Measurements from ENCODE around the gene WDR73.

DNA sequence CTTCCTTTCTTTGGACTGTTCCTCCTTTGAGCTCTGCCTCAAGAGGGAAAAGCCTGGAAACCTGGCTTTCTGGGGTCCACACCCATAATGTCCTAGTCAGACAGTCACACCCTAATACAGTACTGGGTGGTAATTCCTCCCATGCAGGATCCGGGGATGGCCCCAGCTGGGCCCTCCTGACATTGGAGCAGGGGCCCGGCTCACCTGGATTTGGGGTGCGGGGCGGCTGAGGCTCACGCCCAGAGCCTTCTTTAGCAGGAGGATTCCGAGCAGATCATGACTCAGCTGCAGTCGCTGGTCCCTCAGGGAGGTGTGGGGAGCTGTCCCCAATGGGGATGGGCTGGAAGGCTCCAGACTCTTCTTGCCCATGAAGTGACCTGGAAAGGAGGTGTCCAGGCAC, 2.9 kb upstream of the WDR73 start:
- TF ChIP-seq, protein P1, sequence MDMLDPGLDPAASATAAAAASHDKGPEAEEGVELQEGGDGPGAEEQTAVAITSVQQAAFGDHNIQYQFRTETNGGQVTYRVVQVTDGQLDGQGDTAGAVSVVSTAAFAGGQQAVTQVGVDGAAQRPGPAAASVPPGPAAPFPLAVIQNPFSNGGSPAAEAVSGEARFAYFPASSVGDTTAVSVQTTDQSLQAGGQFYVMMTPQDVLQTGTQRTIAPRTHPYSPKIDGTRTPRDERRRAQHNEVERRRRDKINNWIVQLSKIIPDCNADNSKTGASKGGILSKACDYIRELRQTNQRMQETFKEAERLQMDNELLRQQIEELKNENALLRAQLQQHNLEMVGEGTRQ (IDR thresholded peaks at IDR 0.05; ENCODE audit: borderline replicate concordance, low read depth, low read length): no peak
- no peak for TF ChIP-seq RAD21 (IDR thresholded peaks at IDR 0.05; ENCODE audit: low read length)
- TF ChIP-seq, protein P2, sequence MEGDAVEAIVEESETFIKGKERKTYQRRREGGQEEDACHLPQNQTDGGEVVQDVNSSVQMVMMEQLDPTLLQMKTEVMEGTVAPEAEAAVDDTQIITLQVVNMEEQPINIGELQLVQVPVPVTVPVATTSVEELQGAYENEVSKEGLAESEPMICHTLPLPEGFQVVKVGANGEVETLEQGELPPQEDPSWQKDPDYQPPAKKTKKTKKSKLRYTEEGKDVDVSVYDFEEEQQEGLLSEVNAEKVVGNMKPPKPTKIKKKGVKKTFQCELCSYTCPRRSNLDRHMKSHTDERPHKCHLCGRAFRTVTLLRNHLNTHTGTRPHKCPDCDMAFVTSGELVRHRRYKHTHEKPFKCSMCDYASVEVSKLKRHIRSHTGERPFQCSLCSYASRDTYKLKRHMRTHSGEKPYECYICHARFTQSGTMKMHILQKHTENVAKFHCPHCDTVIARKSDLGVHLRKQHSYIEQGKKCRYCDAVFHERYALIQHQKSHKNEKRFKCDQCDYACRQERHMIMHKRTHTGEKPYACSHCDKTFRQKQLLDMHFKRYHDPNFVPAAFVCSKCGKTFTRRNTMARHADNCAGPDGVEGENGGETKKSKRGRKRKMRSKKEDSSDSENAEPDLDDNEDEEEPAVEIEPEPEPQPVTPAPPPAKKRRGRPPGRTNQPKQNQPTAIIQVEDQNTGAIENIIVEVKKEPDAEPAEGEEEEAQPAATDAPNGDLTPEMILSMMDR (IDR thresholded peaks at IDR 0.05): no peak
- TF ChIP-seq ELF1 (IDR thresholded peaks at IDR 0.05): no peak
- TF ChIP-seq, protein P3, sequence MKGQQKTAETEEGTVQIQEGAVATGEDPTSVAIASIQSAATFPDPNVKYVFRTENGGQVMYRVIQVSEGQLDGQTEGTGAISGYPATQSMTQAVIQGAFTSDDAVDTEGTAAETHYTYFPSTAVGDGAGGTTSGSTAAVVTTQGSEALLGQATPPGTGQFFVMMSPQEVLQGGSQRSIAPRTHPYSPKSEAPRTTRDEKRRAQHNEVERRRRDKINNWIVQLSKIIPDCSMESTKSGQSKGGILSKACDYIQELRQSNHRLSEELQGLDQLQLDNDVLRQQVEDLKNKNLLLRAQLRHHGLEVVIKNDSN (IDR thresholded peaks at IDR 0.05; ENCODE audit: borderline replicate concordance, low read depth): no peak
- TF ChIP-seq SMC3 (IDR thresholded peaks at IDR 0.05; ENCODE audit: low read depth, low read length): no peak
- no peak for TF ChIP-seq EP300 (IDR thresholded peaks at IDR 0.05; ENCODE audit: borderline replicate concordance in 1 of 2, low read depth in 1 of 2, low read length in 1 of 2)
- TF ChIP-seq, protein P4, sequence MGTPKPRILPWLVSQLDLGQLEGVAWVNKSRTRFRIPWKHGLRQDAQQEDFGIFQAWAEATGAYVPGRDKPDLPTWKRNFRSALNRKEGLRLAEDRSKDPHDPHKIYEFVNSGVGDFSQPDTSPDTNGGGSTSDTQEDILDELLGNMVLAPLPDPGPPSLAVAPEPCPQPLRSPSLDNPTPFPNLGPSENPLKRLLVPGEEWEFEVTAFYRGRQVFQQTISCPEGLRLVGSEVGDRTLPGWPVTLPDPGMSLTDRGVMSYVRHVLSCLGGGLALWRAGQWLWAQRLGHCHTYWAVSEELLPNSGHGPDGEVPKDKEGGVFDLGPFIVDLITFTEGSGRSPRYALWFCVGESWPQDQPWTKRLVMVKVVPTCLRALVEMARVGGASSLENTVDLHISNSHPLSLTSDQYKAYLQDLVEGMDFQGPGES (IDR thresholded peaks at IDR 0.05; ENCODE audit: low read depth, low read length): no peak
- TF ChIP-seq NRF1 (IDR thresholded peaks at IDR 0.05; ENCODE audit: low read depth, low read length): no peak
- TF ChIP-seq, protein P5, sequence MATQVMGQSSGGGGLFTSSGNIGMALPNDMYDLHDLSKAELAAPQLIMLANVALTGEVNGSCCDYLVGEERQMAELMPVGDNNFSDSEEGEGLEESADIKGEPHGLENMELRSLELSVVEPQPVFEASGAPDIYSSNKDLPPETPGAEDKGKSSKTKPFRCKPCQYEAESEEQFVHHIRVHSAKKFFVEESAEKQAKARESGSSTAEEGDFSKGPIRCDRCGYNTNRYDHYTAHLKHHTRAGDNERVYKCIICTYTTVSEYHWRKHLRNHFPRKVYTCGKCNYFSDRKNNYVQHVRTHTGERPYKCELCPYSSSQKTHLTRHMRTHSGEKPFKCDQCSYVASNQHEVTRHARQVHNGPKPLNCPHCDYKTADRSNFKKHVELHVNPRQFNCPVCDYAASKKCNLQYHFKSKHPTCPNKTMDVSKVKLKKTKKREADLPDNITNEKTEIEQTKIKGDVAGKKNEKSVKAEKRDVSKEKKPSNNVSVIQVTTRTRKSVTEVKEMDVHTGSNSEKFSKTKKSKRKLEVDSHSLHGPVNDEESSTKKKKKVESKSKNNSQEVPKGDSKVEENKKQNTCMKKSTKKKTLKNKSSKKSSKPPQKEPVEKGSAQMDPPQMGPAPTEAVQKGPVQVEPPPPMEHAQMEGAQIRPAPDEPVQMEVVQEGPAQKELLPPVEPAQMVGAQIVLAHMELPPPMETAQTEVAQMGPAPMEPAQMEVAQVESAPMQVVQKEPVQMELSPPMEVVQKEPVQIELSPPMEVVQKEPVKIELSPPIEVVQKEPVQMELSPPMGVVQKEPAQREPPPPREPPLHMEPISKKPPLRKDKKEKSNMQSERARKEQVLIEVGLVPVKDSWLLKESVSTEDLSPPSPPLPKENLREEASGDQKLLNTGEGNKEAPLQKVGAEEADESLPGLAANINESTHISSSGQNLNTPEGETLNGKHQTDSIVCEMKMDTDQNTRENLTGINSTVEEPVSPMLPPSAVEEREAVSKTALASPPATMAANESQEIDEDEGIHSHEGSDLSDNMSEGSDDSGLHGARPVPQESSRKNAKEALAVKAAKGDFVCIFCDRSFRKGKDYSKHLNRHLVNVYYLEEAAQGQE (IDR thresholded peaks at IDR 0.05; ENCODE audit: low read depth, low read length): no peak
- no peak for TF ChIP-seq MXI1 (IDR thresholded peaks at IDR 0.05; ENCODE audit: low read depth, low read length)
- TF ChIP-seq RFX5 (IDR thresholded peaks at IDR 0.05; ENCODE audit: low read length): no peak
- no peak for TF ChIP-seq RCOR1 (IDR thresholded peaks at IDR 0.05; ENCODE audit: low read length)
- TF ChIP-seq, protein P6, sequence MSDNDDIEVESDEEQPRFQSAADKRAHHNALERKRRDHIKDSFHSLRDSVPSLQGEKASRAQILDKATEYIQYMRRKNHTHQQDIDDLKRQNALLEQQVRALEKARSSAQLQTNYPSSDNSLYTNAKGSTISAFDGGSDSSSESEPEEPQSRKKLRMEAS (IDR thresholded peaks at IDR 0.05; ENCODE audit: low read depth): no peak

All from SK-N-SH (cell line).